Measurements from ENCODE around the gene NISCH.

The NISCH gene

DNA sequence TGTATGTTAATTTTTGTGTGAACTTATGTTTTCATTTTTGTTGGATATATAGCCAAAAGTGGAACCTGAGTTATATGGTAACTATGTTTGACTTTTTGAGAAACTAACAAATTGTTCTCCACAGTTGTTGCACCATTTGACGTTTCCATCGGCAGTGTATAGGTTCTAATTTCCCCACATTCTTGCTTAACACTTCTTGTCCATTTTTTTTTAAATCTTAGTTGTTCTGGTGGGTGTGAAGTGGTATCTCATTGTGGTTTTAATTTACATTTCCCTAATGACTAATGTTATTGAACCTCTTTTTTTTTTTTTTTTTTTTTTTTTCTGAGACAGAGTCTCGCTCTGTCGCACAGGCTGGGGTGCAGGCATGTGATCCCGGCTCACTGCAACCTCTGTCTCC, 8.0 kb downstream of the NISCH start:
- H3K4me3 ChIP-seq (ENCODE audit: low read length) = no peak overlapping the region
- no peak for DNase-seq (ENCODE audit: low read depth)

DNA sequence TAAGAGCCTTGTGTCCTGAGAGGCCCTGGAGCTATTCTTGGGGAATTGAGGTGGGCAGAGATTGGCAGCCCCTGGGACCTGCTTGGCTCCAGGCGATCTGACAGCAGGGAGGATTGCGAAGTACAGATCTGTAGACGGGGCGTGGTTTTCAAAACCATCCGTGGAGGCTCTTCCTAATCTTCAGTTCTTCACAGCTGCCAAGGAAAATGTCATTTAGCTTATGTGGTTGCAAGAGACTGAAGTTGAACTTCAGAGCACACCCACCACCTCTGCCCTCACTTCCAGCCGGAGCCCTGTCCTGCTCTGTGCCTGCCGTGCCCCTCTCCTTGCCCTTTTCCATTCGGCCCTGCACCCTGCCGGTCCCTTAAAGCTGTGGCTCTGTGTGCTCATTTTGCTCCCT, 12.9 kb downstream of the NISCH start:
- DNase-seq (ENCODE audit: low read depth) = no peak
- H3K4me3 ChIP-seq (ENCODE audit: low read length) = no peak overlapping the region
- TF ChIP-seq, protein P1, sequence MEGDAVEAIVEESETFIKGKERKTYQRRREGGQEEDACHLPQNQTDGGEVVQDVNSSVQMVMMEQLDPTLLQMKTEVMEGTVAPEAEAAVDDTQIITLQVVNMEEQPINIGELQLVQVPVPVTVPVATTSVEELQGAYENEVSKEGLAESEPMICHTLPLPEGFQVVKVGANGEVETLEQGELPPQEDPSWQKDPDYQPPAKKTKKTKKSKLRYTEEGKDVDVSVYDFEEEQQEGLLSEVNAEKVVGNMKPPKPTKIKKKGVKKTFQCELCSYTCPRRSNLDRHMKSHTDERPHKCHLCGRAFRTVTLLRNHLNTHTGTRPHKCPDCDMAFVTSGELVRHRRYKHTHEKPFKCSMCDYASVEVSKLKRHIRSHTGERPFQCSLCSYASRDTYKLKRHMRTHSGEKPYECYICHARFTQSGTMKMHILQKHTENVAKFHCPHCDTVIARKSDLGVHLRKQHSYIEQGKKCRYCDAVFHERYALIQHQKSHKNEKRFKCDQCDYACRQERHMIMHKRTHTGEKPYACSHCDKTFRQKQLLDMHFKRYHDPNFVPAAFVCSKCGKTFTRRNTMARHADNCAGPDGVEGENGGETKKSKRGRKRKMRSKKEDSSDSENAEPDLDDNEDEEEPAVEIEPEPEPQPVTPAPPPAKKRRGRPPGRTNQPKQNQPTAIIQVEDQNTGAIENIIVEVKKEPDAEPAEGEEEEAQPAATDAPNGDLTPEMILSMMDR (conservative IDR thresholded peaks at IDR 0.05; ENCODE audit: low read depth, low read length) = no peak

More for the DNA sequence above, 8.0 kb downstream of the NISCH start:
- TF ChIP-seq, protein P1 (conservative IDR thresholded peaks at IDR 0.05; ENCODE audit: low read depth, low read length) = no peak

DNA sequence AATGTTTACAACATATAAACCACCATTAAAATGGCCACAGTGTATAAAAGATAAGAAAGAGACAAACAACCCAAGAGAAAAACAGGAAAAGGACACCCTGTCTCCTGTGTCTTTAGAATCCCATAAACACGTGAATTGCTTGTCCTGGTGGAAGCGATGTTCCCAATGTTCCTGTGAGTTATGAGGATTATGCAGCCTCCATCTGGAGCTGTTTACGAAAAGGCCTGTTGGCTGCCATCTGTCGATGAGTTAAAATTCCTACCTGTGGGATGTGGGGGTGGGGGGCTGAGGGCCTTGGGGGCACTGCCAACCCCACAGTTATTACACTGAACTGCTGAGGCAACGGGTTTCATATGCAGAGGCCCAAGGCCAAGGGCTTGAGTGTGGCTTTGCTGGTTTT, 13.6 kb downstream of the NISCH start:
- no peak overlapping the region for H3K4me3 ChIP-seq (ENCODE audit: low read length)
- TF ChIP-seq, protein P1 (conservative IDR thresholded peaks at IDR 0.05; ENCODE audit: low read depth, low read length) = no peak
- DNase-seq (ENCODE audit: low read depth) = no peak

DNA sequence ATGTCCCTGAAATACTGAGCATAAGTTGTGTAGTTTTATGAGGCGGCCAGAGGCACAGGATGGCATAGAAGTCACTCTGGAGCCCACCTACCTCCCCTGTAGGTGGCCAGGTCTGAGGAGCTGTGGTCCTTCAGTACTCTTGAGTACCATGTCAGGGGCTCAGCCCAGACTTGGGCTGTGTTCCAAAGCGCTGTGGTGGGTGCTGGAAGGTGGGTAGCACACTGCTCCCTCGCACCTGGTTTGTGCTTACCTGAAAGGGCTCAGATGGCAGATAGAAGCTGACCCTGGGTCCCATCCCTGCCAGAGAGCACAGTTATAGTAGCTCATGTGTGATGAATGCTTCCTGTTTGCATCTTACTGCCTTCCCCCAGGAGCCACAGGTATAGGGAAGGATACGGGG, 15.5 kb downstream of the NISCH start:
- DNase-seq (ENCODE audit: low read depth) = no peak
- TF ChIP-seq, protein P1 (conservative IDR thresholded peaks at IDR 0.05; ENCODE audit: low read depth, low read length) = no peak
- H3K4me3 ChIP-seq (ENCODE audit: low read length) = no peak overlapping the region

DNA sequence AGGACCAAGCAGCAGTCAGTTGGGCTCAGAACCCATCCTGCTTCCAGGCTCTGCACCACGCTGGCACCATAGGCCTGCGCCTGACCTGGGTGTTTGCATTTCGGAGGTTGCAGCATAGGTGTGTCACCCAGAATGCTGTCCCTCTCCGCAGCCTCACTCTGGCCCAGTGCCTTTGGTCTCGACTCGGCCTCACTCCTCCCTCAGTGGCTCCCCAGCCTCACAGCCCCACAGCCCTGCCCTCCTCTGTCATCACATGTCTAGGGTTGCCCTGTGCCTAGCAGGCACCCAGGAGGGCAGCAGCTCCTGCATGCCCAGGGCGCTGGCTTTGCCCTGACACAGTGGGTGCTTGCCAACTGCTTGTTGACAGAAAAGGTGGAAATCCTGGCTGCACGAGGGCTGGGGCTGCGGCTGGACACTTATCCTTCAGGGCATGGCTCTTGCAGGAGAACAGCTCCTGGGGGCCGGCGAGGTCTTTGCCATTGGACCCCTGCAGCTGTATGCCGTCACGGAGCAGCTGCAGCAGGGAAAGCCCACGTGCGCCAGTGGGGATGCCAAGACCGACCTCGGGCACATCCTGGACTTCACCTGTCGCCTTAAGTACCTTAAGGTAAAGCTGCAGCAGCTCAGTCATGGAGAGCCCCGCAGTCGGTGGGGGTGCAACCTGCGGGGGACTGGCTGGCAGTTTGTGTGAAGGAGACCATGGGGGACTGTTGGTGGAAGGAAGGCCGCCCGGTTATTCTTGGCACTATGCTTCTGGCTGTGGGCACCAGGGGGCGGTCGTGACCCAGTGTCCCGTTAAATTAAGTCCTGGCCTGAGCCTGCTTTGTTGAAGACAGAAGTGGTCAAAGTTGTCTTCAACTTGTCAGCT, 16.2 kb downstream of the NISCH start:
- no peak overlapping the region for H3K4me3 ChIP-seq (ENCODE audit: low read length)
- TF ChIP-seq, protein P1 (conservative IDR thresholded peaks at IDR 0.05; ENCODE audit: low read depth, low read length) = peak; percentile 75
- no peak for DNase-seq (ENCODE audit: low read depth)

DNA sequence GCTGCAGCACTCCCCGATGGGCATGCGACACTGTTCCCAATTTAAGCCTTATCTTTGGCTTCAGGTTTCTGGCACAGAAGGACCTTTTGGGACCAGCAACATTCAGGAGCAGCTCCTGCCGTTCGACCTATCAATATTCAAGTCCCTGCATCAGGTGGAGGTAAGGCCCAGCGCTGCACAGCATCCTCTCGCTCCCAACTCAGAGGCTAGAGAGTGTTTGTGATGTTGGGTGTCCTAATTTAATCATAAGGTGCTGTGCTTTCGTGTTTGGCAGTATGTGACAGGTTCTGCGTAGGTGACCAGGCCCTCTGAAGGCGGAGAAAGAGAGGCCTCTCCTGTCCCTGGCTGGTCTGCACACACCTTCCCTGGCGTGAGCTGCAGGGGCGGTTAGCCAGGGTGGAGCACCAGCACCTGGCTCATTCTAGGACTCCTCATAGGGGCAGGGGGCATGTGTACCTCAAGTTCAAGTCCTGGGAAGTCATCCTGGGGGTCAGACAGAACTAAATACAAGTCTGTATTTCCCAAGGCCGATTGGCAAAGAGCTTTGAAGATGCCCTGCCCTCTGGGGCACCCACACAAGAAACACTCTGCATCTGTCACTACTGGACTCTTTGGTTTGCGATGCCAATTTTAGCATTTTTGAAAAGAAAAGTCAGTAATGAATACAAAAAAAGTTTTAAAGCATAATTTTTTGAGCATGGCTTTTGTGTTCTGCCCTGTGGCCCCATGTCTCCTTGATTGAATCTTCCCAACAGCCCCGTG, 17.0 kb downstream of the NISCH start:
- TF ChIP-seq, protein P1 (conservative IDR thresholded peaks at IDR 0.05; ENCODE audit: low read depth, low read length) = no peak
- no peak for DNase-seq (ENCODE audit: low read depth)
- H3K4me3 ChIP-seq (ENCODE audit: low read length) = no peak overlapping the region
